GM12878 (cell line): ENCODE results near the gene ERP44. TPM values are rescaled to one million over a fixed set of nuclear protein-coding genes. Genes with fewer than 3 reads are reported as not detected.
A peak's percentile ranks its signal among the peaks of the same experiment; 100 is the strongest.

ENCODE experiments used
- ATAC-seq: fragments of 200-7000 bp; cut with Tn5 transposase; 3 replicates; pipeline ENCODE4 v1.9.1; 2020; ENCODE audit warnings: mild to moderate bottlenecking, moderate library complexity
- BruUV-seq: library from RNA; stranded (reverse); fragments of 400-500 nt; replicated peaks from 2 replicates; lab custom pipeline; 2021; lab: Mats Ljungman, UMichigan
- CTCF ChIA-PET: fragments of 300-600 bp; sonication (Branson Sonifier 250); formaldehyde crosslinking; extraction: SDS; loops from one replicate; lab custom pipeline; 2021; ENCODE audit warnings: inconsistent platforms; lab: Yijun Ruan, JAX
- POLR2A ChIA-PET: fragments of 350-600 bp; formaldehyde crosslinking; extraction: SDS; loops from one replicate; lab custom pipeline; 2021; ENCODE audit warnings: inconsistent platforms; lab: Charles Lee
- RAD21 ChIA-PET: fragments of 300-600 bp; sonication (Branson Sonifier 250); formaldehyde crosslinking; loops from one replicate; lab custom pipeline; 2023; ENCODE audit warnings: antibody characterized with exemption; ENCODE audit not compliant: unreplicated experiment; lab: Charles Lee
- SMC1A ChIA-PET: fragments of 300-600 bp; sonication (Branson Sonifier 250); formaldehyde crosslinking; loops from one replicate; lab custom pipeline; 2023; ENCODE audit not compliant: unreplicated experiment, uncharacterized antibody; lab: Charles Lee
- DNase-seq: peaks from one replicate; pipeline ENCODE4 v3.0.0-alpha.2; 2011; ENCODE audit warnings: low read depth, low spot score
- FAIRE-seq: peaks from 3 replicates; lab custom pipeline; 2011; peaks lifted over from hg19 to GRCh38; lab: Jason Lieb, UNC
- H2AFZ ChIP-seq: 2 replicates; pipeline ENCODE4 v1.6.0; 2011; ENCODE audit warnings: low read depth, low read length, control low read depth; ENCODE audit not compliant: control insufficient read depth
- H3K27ac ChIP-seq: 2 replicates; pipeline ENCODE4 v1.5.1; 2011; ENCODE audit warnings: control low read depth; ENCODE audit not compliant: control insufficient read depth, insufficient read depth
- H3K27me3 ChIP-seq, 2 experiments: replicated peaks in 1 of 2; 2 replicates each; pipeline versions ENCODE4 v1.6.0 to v1.6.1; 2011; ENCODE audit warnings: low read length in 1 of 2; ENCODE audit not compliant: control insufficient read depth in 2 of 2, insufficient read depth in 2 of 2
- H3K36me3 ChIP-seq, 2 experiments: 2 replicates each; pipeline ENCODE4 v1.5.1; 2011; ENCODE audit warnings: low read length in 1 of 2; ENCODE audit not compliant: control insufficient read depth in 2 of 2, insufficient read depth in 2 of 2
- H3K4me1 ChIP-seq: 2 replicates; pipeline ENCODE4 v1.6.1; 2011; ENCODE audit warnings: mild to moderate bottlenecking, low read length, moderate library complexity, mixed read lengths; ENCODE audit not compliant: control insufficient read depth, insufficient read depth
- H3K4me2 ChIP-seq: 2 replicates; pipeline ENCODE4 v1.6.0; 2011; ENCODE audit warnings: control low read depth; ENCODE audit not compliant: control insufficient read depth, insufficient read depth
- H3K4me3 ChIP-seq: fragments of 200-600 bp; sonication (generic); 2 replicates; pipeline ENCODE4 v1.5.1; 2016
- H3K79me2 ChIP-seq: 2 replicates; pipeline ENCODE4 v1.6.0; 2011; ENCODE audit warnings: low read length; ENCODE audit not compliant: control insufficient read depth, insufficient read depth
- H3K9ac ChIP-seq: 2 replicates; pipeline ENCODE4 v1.8.0; 2011; ENCODE audit warnings: low read length, control low read depth, mixed read lengths; ENCODE audit not compliant: control insufficient read depth, insufficient read depth
- H3K9me3 ChIP-seq: replicated peaks from 3 replicates; pipeline ENCODE4 v1.5.1; 2011; ENCODE audit warnings: mild to moderate bottlenecking, low read length; ENCODE audit not compliant: control insufficient read depth, insufficient read depth
- H4K20me1 ChIP-seq: 2 replicates; pipeline ENCODE4 v1.6.0; 2011; ENCODE audit not compliant: control insufficient read depth, insufficient read depth
- EED ChIP-seq: sonication (generic); IDR thresholded peaks from 2 replicates; pipeline ENCODE4 v1.6.1; 2016; ENCODE audit warnings: antibody characterized with exemption, low read depth
- WGBS: methylation state at CpG from one replicate; pipeline ENCODE4 v1.1.6; 2016; ENCODE audit warnings: low lambda C conversion rate; ENCODE audit not compliant: insufficient replicate concordance, insufficient coverage; ENCODE audit errors: missing lambda C conversion rate; 5-methylcytosine and 5-hydroxymethylcytosine counted together
- in situ Hi-C: fragments of 300-500 bp; cut with MboI; formaldehyde crosslinking; loops from 9 replicates; pipeline ENCODE4 v1.14.3; 2018; ENCODE audit warnings: mixed read lengths
- intact Hi-C: fragments of 100-400 bp; cut with micrococcal nuclease; formaldehyde crosslinking; loops from one replicate; pipeline ENCODE4 v1.14.2; 2022; ENCODE audit not compliant: unreplicated experiment
- polyA plus RNA-seq, 11 experiments: library from polyadenylated mRNA; depleted of rRNA in 4 of 11; unstranded in 6 of 11; stranded (reverse) in 5 of 11; fragments of >200 nt; fragmentation: Nextera tagmentation in 4 of 11; fragmentation: Illumina TruSeq in 1 of 11; extraction: Ambion mirVana in 4 of 11; extraction: Trizol in 1 of 11; gene quantifications; 1 replicate in 1 of 11; 2 replicates in 10 of 11; pipeline versions ENCODE4 v1.2.1 to v1.2.3, GENCODE V29; 2011 to 2016; ENCODE audit warnings: inconsistent platforms in 2 of 11, missing spikeins in 2 of 11, low read depth in 1 of 11
- total RNA-seq, 4 experiments: library from RNA; depleted of rRNA in 3 of 4; stranded (reverse); fragments of >200 nt in 3 of 4; fragmentation: Illumina TruSeq in 1 of 4; extraction: Trizol in 1 of 4; gene quantifications; 2 replicates each; pipeline versions ENCODE4 v1.2.1 to v1.2.3, GENCODE V29; 2013 to 2021
- TF ChIP-seq, protein P1 (sequence below): fragments of 450-650 bp; IDR thresholded peaks from 2 replicates; pipeline ENCODE4 v1.6.1; 2018; ENCODE audit warnings: mild to moderate bottlenecking, low read depth, moderate library complexity; ENCODE audit not compliant: partially characterized antibody
- TF ChIP-seq, protein P2 (sequence below): fragments of 450-650 bp; IDR thresholded peaks from 2 replicates; pipeline ENCODE4 v1.6.1; 2016; ENCODE audit warnings: mild to moderate bottlenecking, moderate library complexity, borderline replicate concordance

Gene ERP44
- total and polyA plus RNA-seq, 10 of the 15 experiments (the other 5 are each of a cell fraction or from before 2014, with no cell fraction given) = 11.5 to 52.4 (median 20.2) TPM

DNA sequence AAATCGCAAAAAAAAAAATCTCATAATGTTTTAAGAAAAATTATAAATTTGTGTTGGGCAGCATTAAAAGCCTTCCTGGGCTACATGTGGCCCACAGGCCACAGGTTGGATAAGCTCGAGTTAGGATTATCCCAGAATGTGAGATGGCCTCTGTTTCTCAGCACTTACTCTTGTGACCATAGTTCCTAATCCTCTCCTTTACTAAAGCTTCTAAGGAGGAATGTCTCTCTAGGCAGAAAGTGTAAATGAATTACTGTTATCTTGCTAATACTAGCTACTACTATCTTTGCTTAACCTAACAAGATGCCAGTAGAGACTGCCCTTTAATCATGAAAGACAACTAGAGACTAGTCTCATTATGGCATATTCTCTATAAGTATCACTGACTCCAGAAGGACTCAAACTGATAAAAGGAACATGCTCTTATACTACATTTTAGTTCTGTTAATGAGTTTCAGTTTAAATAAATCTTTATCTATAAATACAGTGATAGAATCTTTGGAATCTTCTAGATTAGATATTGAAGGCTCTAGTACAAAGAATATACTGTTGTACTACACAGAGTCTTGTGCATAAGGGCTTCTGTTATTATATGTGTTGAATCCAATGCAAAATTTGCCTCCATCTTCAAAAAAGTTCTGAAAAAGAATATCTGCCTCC lies 14.0 kb upstream of the ERP44 start:
- no peak for DNase-seq
- 89% methylated on average over 2 of the region's 2 CpGs for whole genome bisulfite sequencing
- ChIA-PET CTCF (interaction anchor here (1.5 kb wide), 1 partner anchor 9 kb away, joined by 3 read pairs; no protein-coding TSS in a partner anchor), SMC1A (interaction anchor here (0.5 to 2.0 kb wide), 3 partner anchors 10 to 337 kb away, joined by 3 to 4 read pairs (median 3); no protein-coding TSS in a partner anchor), POLR2A (interaction anchor here (0.6 kb wide), 3 partner anchors 8 to 740 kb away, joined by 3 to 4 read pairs (median 4); partner anchors contain the start of genes ERP44 and INVS), RAD21 (interaction anchor here (1.0 kb wide), 1 partner anchor 19 kb away, joined by 4 read pairs; no protein-coding TSS in a partner anchor)
- intact Hi-C loops = no loop called here
- TF ChIP-seq, protein P1, sequence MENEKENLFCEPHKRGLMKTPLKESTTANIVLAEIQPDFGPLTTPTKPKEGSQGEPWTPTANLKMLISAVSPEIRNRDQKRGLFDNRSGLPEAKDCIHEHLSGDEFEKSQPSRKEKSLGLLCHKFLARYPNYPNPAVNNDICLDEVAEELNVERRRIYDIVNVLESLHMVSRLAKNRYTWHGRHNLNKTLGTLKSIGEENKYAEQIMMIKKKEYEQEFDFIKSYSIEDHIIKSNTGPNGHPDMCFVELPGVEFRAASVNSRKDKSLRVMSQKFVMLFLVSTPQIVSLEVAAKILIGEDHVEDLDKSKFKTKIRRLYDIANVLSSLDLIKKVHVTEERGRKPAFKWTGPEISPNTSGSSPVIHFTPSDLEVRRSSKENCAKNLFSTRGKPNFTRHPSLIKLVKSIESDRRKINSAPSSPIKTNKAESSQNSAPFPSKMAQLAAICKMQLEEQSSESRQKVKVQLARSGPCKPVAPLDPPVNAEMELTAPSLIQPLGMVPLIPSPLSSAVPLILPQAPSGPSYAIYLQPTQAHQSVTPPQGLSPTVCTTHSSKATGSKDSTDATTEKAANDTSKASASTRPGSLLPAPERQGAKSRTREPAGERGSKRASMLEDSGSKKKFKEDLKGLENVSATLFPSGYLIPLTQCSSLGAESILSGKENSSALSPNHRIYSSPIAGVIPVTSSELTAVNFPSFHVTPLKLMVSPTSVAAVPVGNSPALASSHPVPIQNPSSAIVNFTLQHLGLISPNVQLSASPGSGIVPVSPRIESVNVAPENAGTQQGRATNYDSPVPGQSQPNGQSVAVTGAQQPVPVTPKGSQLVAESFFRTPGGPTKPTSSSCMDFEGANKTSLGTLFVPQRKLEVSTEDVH = no peak
- TF ChIP-seq, protein P2, sequence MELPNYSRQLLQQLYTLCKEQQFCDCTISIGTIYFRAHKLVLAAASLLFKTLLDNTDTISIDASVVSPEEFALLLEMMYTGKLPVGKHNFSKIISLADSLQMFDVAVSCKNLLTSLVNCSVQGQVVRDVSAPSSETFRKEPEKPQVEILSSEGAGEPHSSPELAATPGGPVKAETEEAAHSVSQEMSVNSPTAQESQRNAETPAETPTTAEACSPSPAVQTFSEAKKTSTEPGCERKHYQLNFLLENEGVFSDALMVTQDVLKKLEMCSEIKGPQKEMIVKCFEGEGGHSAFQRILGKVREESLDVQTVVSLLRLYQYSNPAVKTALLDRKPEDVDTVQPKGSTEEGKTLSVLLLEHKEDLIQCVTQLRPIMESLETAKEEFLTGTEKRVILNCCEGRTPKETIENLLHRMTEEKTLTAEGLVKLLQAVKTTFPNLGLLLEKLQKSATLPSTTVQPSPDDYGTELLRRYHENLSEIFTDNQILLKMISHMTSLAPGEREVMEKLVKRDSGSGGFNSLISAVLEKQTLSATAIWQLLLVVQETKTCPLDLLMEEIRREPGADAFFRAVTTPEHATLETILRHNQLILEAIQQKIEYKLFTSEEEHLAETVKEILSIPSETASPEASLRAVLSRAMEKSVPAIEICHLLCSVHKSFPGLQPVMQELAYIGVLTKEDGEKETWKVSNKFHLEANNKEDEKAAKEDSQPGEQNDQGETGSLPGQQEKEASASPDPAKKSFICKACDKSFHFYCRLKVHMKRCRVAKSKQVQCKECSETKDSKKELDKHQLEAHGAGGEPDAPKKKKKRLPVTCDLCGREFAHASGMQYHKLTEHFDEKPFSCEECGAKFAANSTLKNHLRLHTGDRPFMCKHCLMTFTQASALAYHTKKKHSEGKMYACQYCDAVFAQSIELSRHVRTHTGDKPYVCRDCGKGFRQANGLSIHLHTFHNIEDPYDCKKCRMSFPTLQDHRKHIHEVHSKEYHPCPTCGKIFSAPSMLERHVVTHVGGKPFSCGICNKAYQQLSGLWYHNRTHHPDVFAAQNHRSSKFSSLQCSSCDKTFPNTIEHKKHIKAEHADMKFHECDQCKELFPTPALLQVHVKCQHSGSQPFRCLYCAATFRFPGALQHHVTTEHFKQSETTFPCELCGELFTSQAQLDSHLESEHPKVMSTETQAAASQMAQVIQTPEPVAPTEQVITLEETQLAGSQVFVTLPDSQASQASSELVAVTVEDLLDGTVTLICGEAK = peak; percentile 71
- no peak for TF ChIP-seq EED
- Histone ChIP-seq H3K79me2 (no peaks in the 10 kb centered on the region; the same call in 1 of the 2 replicates), H3K9me3 (no peaks in the 10 kb centered on the region), H3K4me3 (no peak overlapping the region), H3K27ac (no peak overlapping the region), H3K4me1 (no peaks in the 10 kb centered on the region), H2AFZ (no peak overlapping the region), H3K4me2 (no peak overlapping the region), H3K36me3 (peaks cover 0 to 2% of the 10 kb centered on the region in 2 experiments; a peak in 1 of 4 replicates), H3K27me3 (no peaks in the 10 kb centered on the region), H4K20me1 (no peaks in the 10 kb centered on the region), H3K9ac (no peak overlapping the region)
- in situ Hi-C loops = no loop called here
- no peak for ATAC-seq
- FAIRE-seq = no peak
- no TSS peak for BruUV-seq
